Measurements from ENCODE around the gene EBF3. TPM values are rescaled to one million over a fixed set of nuclear protein-coding genes. Genes with fewer than 3 reads are reported as not detected.

EBF3 gene
- total RNA-seq, 2 experiments from 2014 or later: not detected

DNA sequence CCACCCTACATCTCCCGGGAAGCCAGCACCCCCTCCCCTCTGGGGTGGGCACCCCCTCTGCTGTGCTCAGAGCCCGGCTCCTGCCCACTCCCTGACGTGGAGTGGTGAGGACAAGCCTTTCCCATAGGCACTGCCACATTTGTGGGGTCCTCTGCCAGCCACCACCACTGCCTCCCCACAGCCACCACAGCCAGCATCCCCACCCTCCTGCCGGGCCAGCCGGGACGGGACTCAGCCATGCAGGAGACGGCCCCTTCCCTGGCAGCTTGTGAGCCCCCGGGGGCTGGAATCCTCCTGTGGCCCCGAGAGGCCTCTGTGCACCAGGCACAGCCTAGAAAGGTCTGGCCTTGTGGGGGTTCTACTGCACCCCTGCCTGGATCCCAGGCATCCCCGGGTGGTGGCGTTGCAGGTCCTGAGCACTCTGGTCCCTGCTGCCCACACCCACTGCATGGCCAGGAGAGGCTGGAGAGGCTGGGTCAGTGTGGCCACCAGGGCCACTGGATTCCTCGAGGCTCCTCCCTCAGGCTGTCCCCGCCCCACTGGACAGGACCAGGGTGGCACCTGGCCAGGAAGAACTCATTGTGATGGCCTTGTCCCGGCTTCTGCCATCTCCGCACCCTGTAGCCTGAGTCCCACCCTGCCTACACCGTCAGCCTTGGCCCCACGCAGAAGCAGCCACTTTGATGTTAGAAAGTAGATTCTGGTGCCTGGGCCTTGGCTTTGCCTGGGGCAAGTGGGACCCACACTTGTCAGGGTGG, 148.0 kb downstream of the EBF3 start:
- ATAC-seq (ENCODE audit: poor library complexity): no peak
- H3K27me3 Mint-ChIP-seq: peaks cover 9% of the 10 kb centered on the region
- ChIA-PET POLR2A (no interaction called here), CTCF (no interaction called here)
- H3K4me3 ChIP-seq (ENCODE audit: low read length): no peak overlapping the region
- H3K4me3 Mint-ChIP-seq: no peak overlapping the region
- no peaks in the 10 kb centered on the region for H3K36me3 Mint-ChIP-seq (ENCODE audit: low read depth)
- H3K4me1 ChIP-seq (ENCODE audit: insufficient read depth, low read length): no peaks in the 10 kb centered on the region
- no peak overlapping the region for H3K27ac Mint-ChIP-seq
- peaks cover 0 to 5% of the 10 kb centered on the region in 2 experiments for H3K27me3 ChIP-seq (ENCODE audit: control insufficient read depth in 1 of 2, insufficient read depth in 2 of 2, low read length in 2 of 2)
- intact Hi-C loops (cut with DNase I, micrococcal nuclease): no loop called here
- TF ChIP-seq, protein P1, sequence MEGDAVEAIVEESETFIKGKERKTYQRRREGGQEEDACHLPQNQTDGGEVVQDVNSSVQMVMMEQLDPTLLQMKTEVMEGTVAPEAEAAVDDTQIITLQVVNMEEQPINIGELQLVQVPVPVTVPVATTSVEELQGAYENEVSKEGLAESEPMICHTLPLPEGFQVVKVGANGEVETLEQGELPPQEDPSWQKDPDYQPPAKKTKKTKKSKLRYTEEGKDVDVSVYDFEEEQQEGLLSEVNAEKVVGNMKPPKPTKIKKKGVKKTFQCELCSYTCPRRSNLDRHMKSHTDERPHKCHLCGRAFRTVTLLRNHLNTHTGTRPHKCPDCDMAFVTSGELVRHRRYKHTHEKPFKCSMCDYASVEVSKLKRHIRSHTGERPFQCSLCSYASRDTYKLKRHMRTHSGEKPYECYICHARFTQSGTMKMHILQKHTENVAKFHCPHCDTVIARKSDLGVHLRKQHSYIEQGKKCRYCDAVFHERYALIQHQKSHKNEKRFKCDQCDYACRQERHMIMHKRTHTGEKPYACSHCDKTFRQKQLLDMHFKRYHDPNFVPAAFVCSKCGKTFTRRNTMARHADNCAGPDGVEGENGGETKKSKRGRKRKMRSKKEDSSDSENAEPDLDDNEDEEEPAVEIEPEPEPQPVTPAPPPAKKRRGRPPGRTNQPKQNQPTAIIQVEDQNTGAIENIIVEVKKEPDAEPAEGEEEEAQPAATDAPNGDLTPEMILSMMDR (IDR thresholded peaks at IDR 0.05): no peak
- no peaks in the 10 kb centered on the region for H3K4me1 Mint-ChIP-seq (ENCODE audit: low read depth)
- no peaks in the 10 kb centered on the region for H3K9me3 Mint-ChIP-seq
- no peaks in the 10 kb centered on the region for H3K36me3 ChIP-seq (ENCODE audit: insufficient read depth, low read length)
- no peak overlapping the region for H3K27ac ChIP-seq (ENCODE audit: low read depth in 1 of 2, low read length in 2 of 2)
- H3K9me3 ChIP-seq (ENCODE audit: control insufficient read depth in 1 of 2, insufficient read depth in 1 of 2, low read length in 2 of 2): peaks cover 0 to 29% of the 10 kb centered on the region in 2 experiments
- DNase-seq: no peak

DNA sequence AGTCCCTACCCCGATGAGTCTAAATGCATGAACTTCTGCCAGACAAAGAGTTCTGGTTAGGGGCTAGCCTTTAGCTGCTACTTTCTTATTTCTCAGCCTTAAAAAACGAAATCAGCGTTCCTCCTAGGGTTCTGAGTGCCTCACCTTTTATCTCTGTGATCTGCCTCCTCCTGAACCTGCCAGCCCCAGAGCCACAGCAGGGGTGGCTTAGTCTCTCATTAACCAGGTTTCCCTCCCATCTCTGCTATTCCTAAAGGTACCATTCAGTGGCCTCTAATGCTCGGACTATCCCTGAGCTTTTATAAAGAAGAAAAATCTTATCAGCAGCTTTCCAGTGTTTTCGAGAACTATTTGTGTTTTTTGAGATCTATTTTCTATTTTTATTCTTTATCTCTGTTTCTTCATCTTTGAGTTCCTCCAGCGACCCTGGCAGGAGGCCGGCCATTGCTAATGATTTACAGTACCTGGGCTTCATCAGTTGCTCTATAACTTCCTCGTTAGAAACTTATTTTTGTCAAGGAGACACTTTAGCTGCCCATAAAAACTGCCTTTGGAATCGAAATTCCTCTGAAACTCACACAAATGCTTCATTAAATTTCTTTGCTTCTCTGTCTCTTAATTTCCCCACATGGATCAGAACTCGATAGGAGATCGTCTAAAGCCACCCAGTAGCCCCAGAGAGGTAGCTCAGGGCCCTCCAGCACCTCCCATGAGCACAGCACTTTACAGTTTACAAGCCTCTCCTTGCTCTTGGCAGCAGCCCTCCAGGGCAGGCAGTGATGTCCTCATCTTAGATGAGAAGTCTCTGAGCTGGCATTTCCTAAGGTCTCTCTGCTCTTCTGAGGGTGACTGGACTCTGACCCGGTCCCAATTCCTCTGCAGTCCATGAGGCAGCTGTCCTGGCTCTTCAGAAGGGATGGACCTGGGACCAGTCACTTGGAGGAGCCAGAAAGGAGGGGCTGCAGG, 149.1 kb downstream of the EBF3 start:
- ChIA-PET CTCF (no interaction called here), POLR2A (no interaction called here)
- intact Hi-C loops (cut with DNase I, micrococcal nuclease): no loop called here
- Histone ChIP-seq H3K36me3 (ENCODE audit: insufficient read depth, low read length) (no peaks in the 10 kb centered on the region), H3K27me3 (ENCODE audit: control insufficient read depth in 1 of 2, insufficient read depth in 2 of 2, low read length in 2 of 2) (peaks cover 0 to 5% of the 10 kb centered on the region in 2 experiments), H3K9me3 (ENCODE audit: control insufficient read depth in 1 of 2, insufficient read depth in 1 of 2, low read length in 2 of 2) (peaks cover 0 to 37% of the 10 kb centered on the region in 2 experiments), H3K4me3 (ENCODE audit: low read length) (no peak overlapping the region), H3K27ac (ENCODE audit: low read depth in 1 of 2, low read length in 2 of 2) (no peak overlapping the region), H3K4me1 (ENCODE audit: insufficient read depth, low read length) (no peaks in the 10 kb centered on the region)
- DNase-seq (no peak), ATAC-seq (ENCODE audit: poor library complexity) (no peak)
- peaks cover 9% of the 10 kb centered on the region for H3K27me3 Mint-ChIP-seq
- H3K36me3 Mint-ChIP-seq (ENCODE audit: low read depth): no peaks in the 10 kb centered on the region
- H3K9me3 Mint-ChIP-seq: no peaks in the 10 kb centered on the region
- TF ChIP-seq, protein P1 (IDR thresholded peaks at IDR 0.05): no peak
- no peak overlapping the region for H3K4me3 Mint-ChIP-seq
- H3K4me1 Mint-ChIP-seq (ENCODE audit: low read depth): no peaks in the 10 kb centered on the region
- no peak overlapping the region for H3K27ac Mint-ChIP-seq

DNA sequence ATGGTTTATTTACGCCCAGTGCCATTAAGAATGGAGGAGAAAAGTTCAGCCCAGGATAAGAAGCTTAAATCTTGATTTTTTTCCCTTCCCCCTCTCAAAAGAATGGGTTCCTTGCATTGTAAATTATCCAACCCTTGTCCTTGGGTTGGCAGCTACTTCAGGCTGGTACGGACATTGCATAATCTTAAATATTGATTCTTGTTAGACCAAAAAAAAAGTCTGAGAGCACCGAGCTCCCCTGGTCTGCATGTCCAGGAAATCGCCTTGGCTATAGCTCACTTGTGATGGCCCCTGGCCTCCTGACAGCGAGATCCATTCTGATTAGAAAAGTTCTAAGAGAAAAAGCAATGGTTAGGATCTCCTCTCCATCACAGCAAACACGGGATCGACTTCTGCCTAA, 151.7 kb downstream of the EBF3 start:
- H3K36me3 Mint-ChIP-seq (ENCODE audit: low read depth): no peaks in the 10 kb centered on the region
- peaks cover 9% of the 10 kb centered on the region for H3K27me3 Mint-ChIP-seq
- TF ChIP-seq, protein P1 (IDR thresholded peaks at IDR 0.05): no peak
- Histone ChIP-seq H3K4me1 (ENCODE audit: insufficient read depth, low read length) (no peaks in the 10 kb centered on the region), H3K9me3 (ENCODE audit: control insufficient read depth in 1 of 2, insufficient read depth in 1 of 2, low read length in 2 of 2) (peaks cover 0 to 50% of the 10 kb centered on the region in 2 experiments), H3K27ac (ENCODE audit: low read depth in 1 of 2, low read length in 2 of 2) (no peak overlapping the region), H3K27me3 (ENCODE audit: control insufficient read depth in 1 of 2, insufficient read depth in 2 of 2, low read length in 2 of 2) (peaks cover 0 to 5% of the 10 kb centered on the region in 2 experiments), H3K36me3 (ENCODE audit: insufficient read depth, low read length) (no peaks in the 10 kb centered on the region), H3K4me3 (ENCODE audit: low read length) (no peak overlapping the region)
- no peak for DNase-seq
- ChIA-PET CTCF (no interaction called here), POLR2A (no interaction called here)
- no peak overlapping the region for H3K4me3 Mint-ChIP-seq
- H3K27ac Mint-ChIP-seq: no peak overlapping the region
- intact Hi-C loops (cut with DNase I, micrococcal nuclease): no loop called here
- no peaks in the 10 kb centered on the region for H3K4me1 Mint-ChIP-seq (ENCODE audit: low read depth)
- no peak for ATAC-seq (ENCODE audit: poor library complexity)
- H3K9me3 Mint-ChIP-seq: peaks cover 2% of the 10 kb centered on the region
